B cell (primary cell): ENCODE data around the gene SFT2D2.

Source experiments
- CTCF ChIP-seq: fragments of 200-600 bp; IDR thresholded peaks from one replicate; pipeline ENCODE4 v1.8.0; 2022; ENCODE audit warnings: antibody characterized with exemption, mild to moderate bottlenecking
- EZH2 ChIP-seq: IDR thresholded peaks from 2 replicates; pipeline ENCODE4 v1.6.1; 2012; ENCODE audit warnings: borderline replicate concordance, low read depth, mild to moderate bottlenecking, moderate library complexity, low read length; ENCODE audit not compliant: insufficient read depth, poor library complexity, severe bottlenecking

GRCh38 chr1:168229893-168230292 lies 4.1 kb downstream of the SFT2D2 start:
- TF ChIP-seq CTCF (no peak), EZH2 (no peak)
